Measurements from ENCODE around the gene RNF146. TPM values are rescaled to one million over a fixed set of nuclear protein-coding genes. Genes with fewer than 3 reads are reported as not detected.
"Not testable (repeated sequence)": the region's sequence is repeated elsewhere in the genome, so short reads cannot be mapped to it uniquely, and the experiment has no call there.

RNF146 gene
- total RNA-seq, 1 experiment from 2014 or later: 21.7 TPM

DNA sequence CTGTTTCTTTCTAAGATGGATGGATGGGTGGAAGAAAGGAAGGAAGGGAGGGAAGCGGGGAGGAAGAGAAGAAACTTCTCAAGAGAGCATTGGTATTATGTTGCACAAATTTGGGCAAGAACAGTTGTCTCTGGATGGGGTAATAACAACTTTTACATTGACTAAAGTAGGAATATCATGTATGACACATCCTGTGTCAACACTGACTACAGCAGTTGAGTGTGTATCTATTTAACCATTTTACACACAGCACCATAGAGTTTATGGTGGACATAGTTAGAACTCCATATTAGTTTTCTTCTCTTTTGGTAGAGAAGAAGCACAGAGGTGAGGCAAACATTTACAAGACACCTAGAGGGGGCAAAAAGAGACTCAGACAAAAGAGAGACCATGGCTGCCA, 44.2 kb upstream of the RNF146 start:
- TF ChIP-seq EZH2 (IDR thresholded peaks at IDR 0.05; ENCODE audit: borderline replicate concordance, low read depth, low read length, poor library complexity, severe bottlenecking): no peak
- TF ChIP-seq, protein P1, sequence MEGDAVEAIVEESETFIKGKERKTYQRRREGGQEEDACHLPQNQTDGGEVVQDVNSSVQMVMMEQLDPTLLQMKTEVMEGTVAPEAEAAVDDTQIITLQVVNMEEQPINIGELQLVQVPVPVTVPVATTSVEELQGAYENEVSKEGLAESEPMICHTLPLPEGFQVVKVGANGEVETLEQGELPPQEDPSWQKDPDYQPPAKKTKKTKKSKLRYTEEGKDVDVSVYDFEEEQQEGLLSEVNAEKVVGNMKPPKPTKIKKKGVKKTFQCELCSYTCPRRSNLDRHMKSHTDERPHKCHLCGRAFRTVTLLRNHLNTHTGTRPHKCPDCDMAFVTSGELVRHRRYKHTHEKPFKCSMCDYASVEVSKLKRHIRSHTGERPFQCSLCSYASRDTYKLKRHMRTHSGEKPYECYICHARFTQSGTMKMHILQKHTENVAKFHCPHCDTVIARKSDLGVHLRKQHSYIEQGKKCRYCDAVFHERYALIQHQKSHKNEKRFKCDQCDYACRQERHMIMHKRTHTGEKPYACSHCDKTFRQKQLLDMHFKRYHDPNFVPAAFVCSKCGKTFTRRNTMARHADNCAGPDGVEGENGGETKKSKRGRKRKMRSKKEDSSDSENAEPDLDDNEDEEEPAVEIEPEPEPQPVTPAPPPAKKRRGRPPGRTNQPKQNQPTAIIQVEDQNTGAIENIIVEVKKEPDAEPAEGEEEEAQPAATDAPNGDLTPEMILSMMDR (conservative IDR thresholded peaks at IDR 0.05; ENCODE audit: low read depth, low read length): no peak
- H3K4me3 ChIP-seq (ENCODE audit: low read depth, low read length, poor library complexity, severe bottlenecking): no peak overlapping the region
- H3K36me3 ChIP-seq (ENCODE audit: insufficient read depth, low read length, poor library complexity, severe bottlenecking): no peaks in the 10 kb centered on the region
- no peaks in the 10 kb centered on the region for H3K4me1 ChIP-seq (ENCODE audit: insufficient read depth, low read length, poor library complexity, severe bottlenecking)
- no TSS peak for BruUV-seq (replicated peaks)
- CTCF ChIA-PET: no interaction called here
- H3K27ac ChIP-seq (ENCODE audit: low read depth, low read length, poor library complexity, severe bottlenecking): no peak overlapping the region
- intact Hi-C loops (cut with micrococcal nuclease; ENCODE audit: unreplicated experiment): no loop called here
- DNase-seq (ENCODE audit: low spot score): no peak
- no peaks in the 10 kb centered on the region for H3K9me3 ChIP-seq (ENCODE audit: low read depth, low read length, poor library complexity, severe bottlenecking)
- no peaks in the 10 kb centered on the region for H3K27me3 ChIP-seq (replicated peaks; ENCODE audit: insufficient read depth, low read depth, low read length, poor library complexity)
- POLR2A ChIA-PET (ENCODE audit: low non-redundant PET): no interaction called here

DNA sequence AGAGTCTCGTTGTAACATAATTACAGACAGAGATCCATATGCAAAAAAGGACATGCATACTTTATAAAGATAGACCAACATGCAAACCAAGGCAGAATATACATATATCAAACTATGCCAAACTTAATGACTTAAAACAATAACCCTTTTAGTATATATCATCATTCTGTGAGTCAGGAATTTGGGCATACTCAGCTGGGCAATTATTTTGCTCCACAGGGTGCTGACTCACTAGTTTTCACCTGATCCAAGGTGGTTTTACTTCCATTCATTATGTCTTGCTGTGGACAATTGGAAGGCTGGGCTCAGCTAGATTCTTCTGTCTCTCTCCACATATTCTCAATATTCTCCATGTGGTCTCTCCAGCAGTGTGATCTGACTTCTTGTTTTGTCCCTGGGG, 41.2 kb upstream of the RNF146 start:
- BruUV-seq (replicated peaks): no TSS peak
- DNase-seq (ENCODE audit: low spot score): no peak
- Histone ChIP-seq H3K9me3 (ENCODE audit: low read depth, low read length, poor library complexity, severe bottlenecking) (no peaks in the 10 kb centered on the region), H3K27me3 (replicated peaks; ENCODE audit: insufficient read depth, low read depth, low read length, poor library complexity) (no peaks in the 10 kb centered on the region), H3K27ac (ENCODE audit: low read depth, low read length, poor library complexity, severe bottlenecking) (no peak overlapping the region), H3K4me3 (ENCODE audit: low read depth, low read length, poor library complexity, severe bottlenecking) (no peak overlapping the region), H3K4me1 (ENCODE audit: insufficient read depth, low read length, poor library complexity, severe bottlenecking) (no peaks in the 10 kb centered on the region), H3K36me3 (ENCODE audit: insufficient read depth, low read length, poor library complexity, severe bottlenecking) (no peaks in the 10 kb centered on the region)
- CTCF ChIA-PET: no interaction called here
- TF ChIP-seq, protein P1 (conservative IDR thresholded peaks at IDR 0.05; ENCODE audit: low read depth, low read length): no peak
- TF ChIP-seq EZH2 (IDR thresholded peaks at IDR 0.05; ENCODE audit: borderline replicate concordance, low read depth, low read length, poor library complexity, severe bottlenecking): no peak
- POLR2A ChIA-PET (ENCODE audit: low non-redundant PET): no interaction called here
- intact Hi-C loops (cut with micrococcal nuclease; ENCODE audit: unreplicated experiment): no loop called here

GRCh38 chr6:127233819-127234218, 32.8 kb upstream of the RNF146 start:
- CTCF ChIA-PET: interaction anchor here (0.6 kb wide), 1 partner anchor 17 kb away, joined by 3 read pairs; no protein-coding TSS in a partner anchor
- intact Hi-C loops (cut with micrococcal nuclease; ENCODE audit: unreplicated experiment); POLR2A ChIA-PET (ENCODE audit: low non-redundant PET); DNase-seq (ENCODE audit: low spot score); H3K27me3 ChIP-seq (replicated peaks; ENCODE audit: insufficient read depth, low read depth, low read length, poor library complexity); H3K36me3 ChIP-seq (ENCODE audit: insufficient read depth, low read length, poor library complexity, severe bottlenecking); H3K4me3 ChIP-seq (ENCODE audit: low read depth, low read length, poor library complexity, severe bottlenecking); H3K27ac ChIP-seq (ENCODE audit: low read depth, low read length, poor library complexity, severe bottlenecking); H3K9me3 ChIP-seq (ENCODE audit: low read depth, low read length, poor library complexity, severe bottlenecking); BruUV-seq (replicated peaks); H3K4me1 ChIP-seq (ENCODE audit: insufficient read depth, low read length, poor library complexity, severe bottlenecking): not testable (repeated sequence)

GRCh38 chr6:127243501-127243900, 23.2 kb upstream of the RNF146 start:
- no peaks in the 10 kb centered on the region for H3K4me1 ChIP-seq (ENCODE audit: insufficient read depth, low read length, poor library complexity, severe bottlenecking)
- intact Hi-C loops (cut with micrococcal nuclease; ENCODE audit: unreplicated experiment): no loop called here
- H3K36me3 ChIP-seq (ENCODE audit: insufficient read depth, low read length, poor library complexity, severe bottlenecking): no peaks in the 10 kb centered on the region
- no peaks in the 10 kb centered on the region for H3K27me3 ChIP-seq (replicated peaks; ENCODE audit: insufficient read depth, low read depth, low read length, poor library complexity)
- no peak for DNase-seq (ENCODE audit: low spot score)
- ChIA-PET POLR2A (ENCODE audit: low non-redundant PET) (no interaction called here), CTCF (no interaction called here)
- H3K4me3 ChIP-seq (ENCODE audit: low read depth, low read length, poor library complexity, severe bottlenecking): no peak overlapping the region
- no peak overlapping the region for H3K27ac ChIP-seq (ENCODE audit: low read depth, low read length, poor library complexity, severe bottlenecking)
- BruUV-seq (replicated peaks): no TSS peak
- TF ChIP-seq, protein P1 (conservative IDR thresholded peaks at IDR 0.05; ENCODE audit: low read depth, low read length): no peak
- TF ChIP-seq EZH2 (IDR thresholded peaks at IDR 0.05; ENCODE audit: borderline replicate concordance, low read depth, low read length, poor library complexity, severe bottlenecking): no peak
- H3K9me3 ChIP-seq (ENCODE audit: low read depth, low read length, poor library complexity, severe bottlenecking): no peaks in the 10 kb centered on the region

Data from A673 (cell line).